Neural cell (in vitro differentiated cells): ENCODE results near the gene S100A2. TPM values are rescaled to one million over a fixed set of nuclear protein-coding genes. Genes with fewer than 3 reads are reported as not detected.

Source experiments
- H2AFZ ChIP-seq: fragments of 200-600, 300-800 bp; sonication (generic), shearing (Covaris generic); 2 replicates; pipeline ENCODE4 v1.6.0; 2014; ENCODE audit warnings: low read depth, mild to moderate bottlenecking, antibody characterized with exemption, low read length, moderate library complexity
- H3F3A ChIP-seq: fragments of 200-600 bp; shearing (Covaris generic); 2 replicates; pipeline ENCODE4 v1.6.1; 2016; ENCODE audit warnings: mild to moderate bottlenecking, moderate library complexity, mixed read lengths, antibody characterized with exemption, low read length; ENCODE audit not compliant: insufficient read depth, poor library complexity, severe bottlenecking
- H3K27ac ChIP-seq: fragments of 200-600, 300-800 bp; sonication (generic), shearing (Covaris generic); 2 replicates; pipeline ENCODE4 v1.5.1; 2014; ENCODE audit warnings: mild to moderate bottlenecking, low read length, moderate library complexity
- H3K27me3 ChIP-seq: fragments of 300-800, 200-600 bp; sonication (generic), shearing (Covaris generic); 2 replicates; pipeline ENCODE4 v1.6.0; 2014; ENCODE audit warnings: mild to moderate bottlenecking, low read depth, low read length, moderate library complexity; ENCODE audit not compliant: insufficient read depth
- H3K36me3 ChIP-seq: fragments of 300-800, 200-600 bp; sonication (generic), shearing (Covaris generic); 2 replicates; pipeline ENCODE4 v1.5.1; 2014; ENCODE audit warnings: mild to moderate bottlenecking, antibody characterized with exemption, low read length, moderate library complexity; ENCODE audit not compliant: insufficient read depth
- H3K4me2 ChIP-seq: fragments of 300-800, 200-600 bp; sonication (generic), shearing (Covaris generic); 2 replicates; pipeline ENCODE4 v1.6.0; 2014; ENCODE audit warnings: mild to moderate bottlenecking, low read length
- H3K4me3 ChIP-seq: fragments of 300-800, 200-600 bp; sonication (generic), shearing (Covaris generic); 2 replicates; pipeline ENCODE4 v1.5.1; 2014; ENCODE audit warnings: mild to moderate bottlenecking, low read length, moderate library complexity
- H3K79me2 ChIP-seq: fragments of 200-600 bp; shearing (Covaris generic); replicated peaks from 2 replicates; pipeline ENCODE4 v1.6.0; 2014; ENCODE audit warnings: mild to moderate bottlenecking, low read length, moderate library complexity; ENCODE audit not compliant: insufficient read depth
- H3K9ac ChIP-seq: fragments of 300-800, 200-600 bp; sonication (generic), shearing (Covaris generic); 2 replicates; pipeline ENCODE4 v1.6.1; 2016; ENCODE audit warnings: mild to moderate bottlenecking, low read length, mixed read lengths
- H3K9me2 ChIP-seq: fragments of 200-600 bp; shearing (Covaris generic); 2 replicates; pipeline ENCODE4 v1.6.1; 2016; ENCODE audit warnings: mild to moderate bottlenecking, low read length, mixed read lengths; ENCODE audit not compliant: insufficient read depth
- H3K9me3 ChIP-seq: fragments of 200-600, 300-800 bp; sonication (generic), shearing (Covaris generic); 2 replicates; pipeline ENCODE4 v1.6.1; 2016; ENCODE audit warnings: mild to moderate bottlenecking, mixed run types, low read length, moderate library complexity, mixed read lengths
- H4K20me1 ChIP-seq: fragments of 200-600 bp; shearing (Covaris generic); 2 replicates; pipeline ENCODE4 v1.6.1; 2016; ENCODE audit warnings: mild to moderate bottlenecking, mixed run types; ENCODE audit not compliant: insufficient read depth
- EP300 ChIP-seq: fragments of 450-650 bp; conservative IDR thresholded peaks from 2 replicates; pipeline ENCODE4 v1.6.1; 2014; ENCODE audit warnings: antibody characterized with exemption, mild to moderate bottlenecking, moderate library complexity; ENCODE audit not compliant: poor library complexity, severe bottlenecking
- EZH2 ChIP-seq: fragments of 200-600, 300-800 bp; shearing (Covaris generic), sonication (generic); IDR thresholded peaks from 2 replicates; pipeline ENCODE4 v1.6.1; 2014; ENCODE audit warnings: antibody characterized with exemption, low read length, borderline replicate concordance, mild to moderate bottlenecking; ENCODE audit not compliant: insufficient read depth, poor library complexity, severe bottlenecking
- MXI1 ChIP-seq: fragments of 450-650 bp; conservative IDR thresholded peaks from 2 replicates; pipeline ENCODE4 v1.6.1; 2014; ENCODE audit warnings: antibody characterized with exemption, mild to moderate bottlenecking; ENCODE audit not compliant: poor library complexity, severe bottlenecking
- POLR2AphosphoS5 ChIP-seq: IDR thresholded peaks from 2 replicates; pipeline ENCODE4 v1.6.1; 2012
- RAD21 ChIP-seq: fragments of 450-650 bp; conservative IDR thresholded peaks from 2 replicates; pipeline ENCODE4 v1.6.1; 2014; ENCODE audit warnings: antibody characterized with exemption, mild to moderate bottlenecking, moderate library complexity
- SMC3 ChIP-seq: fragments of 450-650 bp; conservative IDR thresholded peaks from 2 replicates; pipeline ENCODE4 v1.6.1; 2014; ENCODE audit warnings: antibody characterized with exemption, mild to moderate bottlenecking, moderate library complexity; ENCODE audit not compliant: poor library complexity
- TAF1 ChIP-seq: IDR thresholded peaks from 2 replicates; pipeline ENCODE4 v1.6.1; 2012; ENCODE audit warnings: low read depth
- polyA plus RNA-seq: library from polyadenylated mRNA; depleted of rRNA; stranded (reverse); fragments of >200 nt; gene quantifications from 2 replicates; pipeline ENCODE4 v1.2.3, GENCODE V29; 2014
- TF ChIP-seq, protein P1 (sequence below): IDR thresholded peaks from 2 replicates; pipeline ENCODE4 v1.6.1; 2012; ENCODE audit warnings: borderline replicate concordance
- TF ChIP-seq, protein P2 (sequence below): fragments of 450-650 bp; IDR thresholded peaks from 2 replicates; pipeline ENCODE4 v1.5.1; 2014; ENCODE audit warnings: antibody characterized with exemption, mild to moderate bottlenecking, moderate library complexity; ENCODE audit not compliant: poor library complexity, severe bottlenecking

The S100A2 gene
- polyA plus RNA-seq, 1 donor from 2014 or later = not detected

DNA sequence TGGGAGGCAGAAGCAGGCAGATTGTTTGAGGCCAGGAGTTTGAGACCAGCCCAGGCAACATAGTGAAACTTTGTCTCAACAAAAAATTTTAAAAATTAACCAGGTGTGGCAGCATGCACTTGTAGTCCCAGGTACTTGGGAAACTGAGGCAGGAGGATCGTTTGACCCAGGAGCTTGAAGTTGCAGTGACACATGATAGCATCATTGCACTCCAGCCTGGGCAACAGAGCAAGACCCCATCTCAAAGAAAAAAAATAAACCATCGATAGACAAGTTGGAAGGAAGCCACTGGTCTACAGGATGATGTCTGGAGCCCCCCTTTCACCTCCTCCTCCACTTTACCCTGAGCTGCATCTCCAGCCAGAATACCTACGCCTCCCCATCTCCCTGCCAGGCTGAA is 46.4 kb downstream of the S100A2 start:
- Histone ChIP-seq H3K9me2 (no peaks in the 10 kb centered on the region), H3K79me2 (no peaks in the 10 kb centered on the region), H3K36me3 (no peaks in the 10 kb centered on the region), H2AFZ (no peak overlapping the region), H3K9ac (no peak overlapping the region), H3K4me3 (no peak overlapping the region), H3K27ac (no peak overlapping the region), H3F3A (no peaks in the 10 kb centered on the region), H4K20me1 (no peaks in the 10 kb centered on the region), H3K27me3 (no peaks in the 10 kb centered on the region), H3K9me3 (no peaks in the 10 kb centered on the region), H3K4me2 (no peak overlapping the region)
- no peak for TF ChIP-seq POLR2AphosphoS5
- TF ChIP-seq EP300 = no peak
- TF ChIP-seq, protein P1, sequence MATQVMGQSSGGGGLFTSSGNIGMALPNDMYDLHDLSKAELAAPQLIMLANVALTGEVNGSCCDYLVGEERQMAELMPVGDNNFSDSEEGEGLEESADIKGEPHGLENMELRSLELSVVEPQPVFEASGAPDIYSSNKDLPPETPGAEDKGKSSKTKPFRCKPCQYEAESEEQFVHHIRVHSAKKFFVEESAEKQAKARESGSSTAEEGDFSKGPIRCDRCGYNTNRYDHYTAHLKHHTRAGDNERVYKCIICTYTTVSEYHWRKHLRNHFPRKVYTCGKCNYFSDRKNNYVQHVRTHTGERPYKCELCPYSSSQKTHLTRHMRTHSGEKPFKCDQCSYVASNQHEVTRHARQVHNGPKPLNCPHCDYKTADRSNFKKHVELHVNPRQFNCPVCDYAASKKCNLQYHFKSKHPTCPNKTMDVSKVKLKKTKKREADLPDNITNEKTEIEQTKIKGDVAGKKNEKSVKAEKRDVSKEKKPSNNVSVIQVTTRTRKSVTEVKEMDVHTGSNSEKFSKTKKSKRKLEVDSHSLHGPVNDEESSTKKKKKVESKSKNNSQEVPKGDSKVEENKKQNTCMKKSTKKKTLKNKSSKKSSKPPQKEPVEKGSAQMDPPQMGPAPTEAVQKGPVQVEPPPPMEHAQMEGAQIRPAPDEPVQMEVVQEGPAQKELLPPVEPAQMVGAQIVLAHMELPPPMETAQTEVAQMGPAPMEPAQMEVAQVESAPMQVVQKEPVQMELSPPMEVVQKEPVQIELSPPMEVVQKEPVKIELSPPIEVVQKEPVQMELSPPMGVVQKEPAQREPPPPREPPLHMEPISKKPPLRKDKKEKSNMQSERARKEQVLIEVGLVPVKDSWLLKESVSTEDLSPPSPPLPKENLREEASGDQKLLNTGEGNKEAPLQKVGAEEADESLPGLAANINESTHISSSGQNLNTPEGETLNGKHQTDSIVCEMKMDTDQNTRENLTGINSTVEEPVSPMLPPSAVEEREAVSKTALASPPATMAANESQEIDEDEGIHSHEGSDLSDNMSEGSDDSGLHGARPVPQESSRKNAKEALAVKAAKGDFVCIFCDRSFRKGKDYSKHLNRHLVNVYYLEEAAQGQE = no peak
- TF ChIP-seq, protein P2, sequence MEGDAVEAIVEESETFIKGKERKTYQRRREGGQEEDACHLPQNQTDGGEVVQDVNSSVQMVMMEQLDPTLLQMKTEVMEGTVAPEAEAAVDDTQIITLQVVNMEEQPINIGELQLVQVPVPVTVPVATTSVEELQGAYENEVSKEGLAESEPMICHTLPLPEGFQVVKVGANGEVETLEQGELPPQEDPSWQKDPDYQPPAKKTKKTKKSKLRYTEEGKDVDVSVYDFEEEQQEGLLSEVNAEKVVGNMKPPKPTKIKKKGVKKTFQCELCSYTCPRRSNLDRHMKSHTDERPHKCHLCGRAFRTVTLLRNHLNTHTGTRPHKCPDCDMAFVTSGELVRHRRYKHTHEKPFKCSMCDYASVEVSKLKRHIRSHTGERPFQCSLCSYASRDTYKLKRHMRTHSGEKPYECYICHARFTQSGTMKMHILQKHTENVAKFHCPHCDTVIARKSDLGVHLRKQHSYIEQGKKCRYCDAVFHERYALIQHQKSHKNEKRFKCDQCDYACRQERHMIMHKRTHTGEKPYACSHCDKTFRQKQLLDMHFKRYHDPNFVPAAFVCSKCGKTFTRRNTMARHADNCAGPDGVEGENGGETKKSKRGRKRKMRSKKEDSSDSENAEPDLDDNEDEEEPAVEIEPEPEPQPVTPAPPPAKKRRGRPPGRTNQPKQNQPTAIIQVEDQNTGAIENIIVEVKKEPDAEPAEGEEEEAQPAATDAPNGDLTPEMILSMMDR = no peak
- TF ChIP-seq RAD21 = no peak
- TF ChIP-seq SMC3 = no peak
- TF ChIP-seq TAF1 = no peak
- TF ChIP-seq EZH2 = no peak
- no peak for TF ChIP-seq MXI1

GRCh38 chr1:153515504-153516394 is 49.9 kb downstream of the S100A2 start:
- TF ChIP-seq, protein P2 = no peak
- TF ChIP-seq RAD21 = no peak
- no peaks in the 10 kb centered on the region for H3K9me2 ChIP-seq
- no peak overlapping the region for H3K4me3 ChIP-seq
- H2AFZ ChIP-seq = no peak overlapping the region
- H3F3A ChIP-seq = no peaks in the 10 kb centered on the region
- no peak overlapping the region for H3K9ac ChIP-seq
- H3K27ac ChIP-seq = no peak overlapping the region
- H4K20me1 ChIP-seq = no peaks in the 10 kb centered on the region
- H3K9me3 ChIP-seq = no peaks in the 10 kb centered on the region
- no peak overlapping the region for H3K4me2 ChIP-seq
- no peaks in the 10 kb centered on the region for H3K79me2 ChIP-seq
- H3K27me3 ChIP-seq = no peaks in the 10 kb centered on the region
- H3K36me3 ChIP-seq = no peaks in the 10 kb centered on the region
